HepG2 (cell line): ENCODE measurements around the gene SOX9. TPM values are rescaled to one million over a fixed set of nuclear protein-coding genes. Genes with fewer than 3 reads are reported as not detected.

Experiments used
- HHEX ChIP-seq: IDR thresholded peaks from 2 replicates; pipeline ENCODE4 v1.6.1; 2016; ENCODE audit warnings: control low read depth
- HNRNPL ChIP-seq: fragments of 200-400 bp; formaldehyde crosslinking; IDR thresholded peaks from 2 replicates; pipeline ENCODE4 v1.6.1; 2017; ENCODE audit warnings: mild to moderate bottlenecking, low read depth, low read length
- KLF11 ChIP-seq: IDR thresholded peaks from 2 replicates; pipeline ENCODE4 v1.6.1; 2016; ENCODE audit warnings: missing compliant biosample characterization
- MBD4 ChIP-seq: IDR thresholded peaks from 2 replicates; pipeline ENCODE4 v1.6.1; 2012; ENCODE audit warnings: low read length, inconsistent platforms, borderline replicate concordance
- MIER3 ChIP-seq: IDR thresholded peaks from 2 replicates; pipeline ENCODE4 v1.6.1; 2016; ENCODE audit warnings: missing compliant biosample characterization, borderline replicate concordance
- PHF5A ChIP-seq: IDR thresholded peaks from one replicate; pipeline ENCODE4 v1.6.1; 2018; ENCODE audit warnings: low read depth, missing genetic modification reagents; ENCODE audit not compliant: unreplicated experiment
- PITX1 ChIP-seq: sonication (generic); formaldehyde crosslinking; IDR thresholded peaks from 2 replicates; pipeline ENCODE4 v1.5.1; 2020; ENCODE audit warnings: mild to moderate bottlenecking, missing genetic modification reagents
- PRPF4 ChIP-seq: fragments of 200-400 bp; formaldehyde crosslinking; IDR thresholded peaks from 2 replicates; pipeline ENCODE4 v1.6.1; 2016; ENCODE audit warnings: low read length, low read depth; ENCODE audit not compliant: poor library complexity, severe bottlenecking
- SAP130 ChIP-seq: IDR thresholded peaks from 2 replicates; pipeline ENCODE4 v1.6.1; 2016; ENCODE audit warnings: low read depth
- TOPORS ChIP-seq: sonication (generic); formaldehyde crosslinking; IDR thresholded peaks from 2 replicates; pipeline ENCODE4 v1.8.0; 2023; ENCODE audit warnings: mild to moderate bottlenecking, missing genetic modification reagents
- XRCC5 ChIP-seq: fragments of 200-400 bp; formaldehyde crosslinking; optimal IDR thresholded peaks from 2 replicates; pipeline ENCODE3; 2017; ENCODE audit warnings: mild to moderate bottlenecking, low read length
- ZNF235 ChIP-seq: sonication (generic); formaldehyde crosslinking; IDR thresholded peaks from 2 replicates; pipeline ENCODE4 v1.8.1; 2023; ENCODE audit warnings: mild to moderate bottlenecking, missing genetic modification reagents, borderline replicate concordance
- ZNF354B ChIP-seq: sonication (generic); formaldehyde crosslinking; IDR thresholded peaks from 2 replicates; pipeline ENCODE4 v1.8.0; 2022; ENCODE audit warnings: mild to moderate bottlenecking, missing genetic modification reagents
- ZNF44 ChIP-seq: sonication (generic); formaldehyde crosslinking; IDR thresholded peaks from 2 replicates; pipeline ENCODE4 v1.5.1; 2020; ENCODE audit warnings: mild to moderate bottlenecking, missing genetic modification reagents
- ZNF768 ChIP-seq: sonication (generic); formaldehyde crosslinking; IDR thresholded peaks from 2 replicates; pipeline ENCODE4 v1.4.0; 2020; ENCODE audit warnings: missing genetic modification reagents
- ZNF775 ChIP-seq: sonication (generic); formaldehyde crosslinking; IDR thresholded peaks from 2 replicates; pipeline ENCODE4 v1.4.0; 2020; ENCODE audit warnings: missing genetic modification reagents, mild to moderate bottlenecking, moderate library complexity, borderline replicate concordance
- ZNF839 ChIP-seq: sonication (generic); formaldehyde crosslinking; IDR thresholded peaks from 2 replicates; pipeline ENCODE4 v1.4.0; 2020; ENCODE audit warnings: missing genetic modification reagents, mild to moderate bottlenecking, borderline replicate concordance
- ZNF879 ChIP-seq: sonication (generic); formaldehyde crosslinking; IDR thresholded peaks from 2 replicates; pipeline ENCODE4 v1.8.1; 2023; ENCODE audit warnings: missing genetic modification reagents
- ZSCAN25 ChIP-seq: sonication (generic); formaldehyde crosslinking; IDR thresholded peaks from 2 replicates; pipeline ENCODE4 v1.8.0; 2022; ENCODE audit warnings: mild to moderate bottlenecking, missing genetic modification reagents
- polyA plus RNA-seq, 8 experiments: library from polyadenylated mRNA; depleted of rRNA in 3 of 8; stranded (reverse) in 7 of 8; unstranded in 1 of 8; fragments of >200 nt; fragmentation: Illumina TruSeq in 4 of 8; extraction: Trizol in 4 of 8; gene quantifications; 2 replicates each; pipeline versions ENCODE4 v1.2.1 to v1.2.3, GENCODE V29; 2011 to 2016; ENCODE audit warnings: low read depth in 4 of 8, missing spikeins in 1 of 8, mixed read lengths in 1 of 8; ENCODE audit not compliant: insufficient read depth in 1 of 8
- total RNA-seq, 5 experiments: library from RNA; depleted of rRNA; stranded (reverse); fragments of >200 nt; fragmentation: Illumina TruSeq; extraction: Trizol; gene quantifications; 2 replicates each; pipeline ENCODE4 v1.2.3, GENCODE V29; 2016; ENCODE audit warnings: low read depth in 1 of 5
- TF ChIP-seq, protein P1 (sequence below): sonication (generic); formaldehyde crosslinking; IDR thresholded peaks from 2 replicates; pipeline ENCODE4 v1.5.1; 2020; ENCODE audit warnings: mild to moderate bottlenecking, missing genetic modification reagents
- TF ChIP-seq, protein P2 (sequence below): sonication (generic); formaldehyde crosslinking; conservative IDR thresholded peaks from 2 replicates; pipeline ENCODE4 v1.8.0; 2022; ENCODE audit warnings: mild to moderate bottlenecking, moderate library complexity, missing genetic modification reagents
- TF ChIP-seq, protein P3 (sequence below): sonication (generic); formaldehyde crosslinking; IDR thresholded peaks from 2 replicates; pipeline ENCODE4 v1.4.0; 2020; ENCODE audit warnings: missing genetic modification reagents

SOX9 gene
- total and polyA plus RNA-seq, 2 of the 13 experiments (the other 11 are each of a cell fraction or from before 2014, with no cell fraction given) = 16.1 to 27.6 TPM

DNA sequence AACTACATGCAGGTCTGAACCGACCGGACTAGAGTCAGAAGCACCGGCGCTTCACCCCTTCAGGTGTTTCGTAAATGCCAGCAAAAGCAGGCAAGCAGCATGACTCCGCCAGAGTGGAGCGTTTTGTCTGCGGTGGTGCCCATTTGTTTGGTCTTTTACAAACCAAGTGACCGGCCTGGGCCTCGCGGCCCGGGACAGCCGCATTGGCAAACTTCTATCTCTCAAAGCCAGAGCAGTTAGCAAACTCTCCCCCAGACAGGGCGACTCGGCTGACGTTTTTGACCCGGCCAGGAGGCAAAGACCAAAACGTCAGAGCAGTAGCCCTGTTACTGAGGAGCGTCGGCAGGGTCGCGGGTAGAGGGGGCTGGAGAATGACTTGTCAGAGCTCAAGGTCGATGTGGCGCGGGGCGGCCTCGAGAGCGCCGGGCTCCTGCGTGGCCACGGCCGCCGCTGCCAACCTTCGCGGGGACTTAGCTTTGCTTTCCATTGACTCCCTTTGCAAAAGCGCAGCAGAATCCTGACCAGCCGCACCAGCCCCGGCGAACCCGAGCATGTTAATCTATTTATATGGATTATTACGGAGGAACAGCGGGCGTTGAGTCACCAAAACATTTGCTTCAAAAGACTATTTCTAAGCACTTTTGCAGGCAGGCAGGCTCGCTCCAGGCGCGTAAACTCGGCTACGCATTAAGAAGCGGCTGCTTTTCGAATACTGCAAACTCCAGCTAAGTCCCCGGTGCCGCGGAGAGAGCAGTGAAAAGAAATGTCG lies 763 bp upstream of the SOX9 start (continued):
- TF ChIP-seq, protein P1, sequence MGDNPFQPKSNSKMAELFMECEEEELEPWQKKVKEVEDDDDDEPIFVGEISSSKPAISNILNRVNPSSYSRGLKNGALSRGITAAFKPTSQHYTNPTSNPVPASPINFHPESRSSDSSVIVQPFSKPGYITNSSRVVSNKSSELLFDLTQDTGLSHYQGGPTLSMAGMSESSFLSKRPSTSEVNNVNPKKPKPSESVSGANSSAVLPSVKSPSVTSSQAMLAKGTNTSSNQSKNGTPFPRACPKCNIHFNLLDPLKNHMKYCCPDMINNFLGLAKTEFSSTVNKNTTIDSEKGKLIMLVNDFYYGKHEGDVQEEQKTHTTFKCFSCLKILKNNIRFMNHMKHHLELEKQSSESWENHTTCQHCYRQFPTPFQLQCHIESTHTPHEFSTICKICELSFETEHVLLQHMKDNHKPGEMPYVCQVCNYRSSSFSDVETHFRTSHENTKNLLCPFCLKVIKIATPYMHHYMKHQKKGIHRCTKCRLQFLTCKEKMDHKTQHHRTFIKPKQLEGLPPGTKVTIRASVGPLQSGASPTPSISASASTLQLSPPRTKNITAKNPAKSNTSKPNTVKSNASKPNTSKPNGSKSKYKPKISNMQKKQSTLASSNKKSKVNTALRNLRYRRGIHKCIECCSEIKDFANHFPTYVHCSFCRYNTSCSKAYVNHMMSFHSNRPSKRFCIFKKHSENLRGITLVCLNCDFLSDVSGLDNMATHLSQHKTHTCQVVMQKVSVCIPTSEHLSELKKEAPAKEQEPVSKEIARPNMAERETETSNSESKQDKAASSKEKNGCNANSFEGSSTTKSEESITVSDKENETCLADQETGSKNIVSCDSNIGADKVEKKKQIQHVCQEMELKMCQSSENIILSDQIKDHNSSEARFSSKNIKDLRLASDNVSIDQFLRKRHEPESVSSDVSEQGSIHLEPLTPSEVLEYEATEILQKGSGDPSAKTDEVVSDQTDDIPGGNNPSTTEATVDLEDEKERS (CRISPR knock-in tag) = no peak
- 0 out of 2 replicates have a peak, but pooled peaks have one; percentile 33 for TF ChIP-seq PITX1 (CRISPR knock-in tag)
- TF ChIP-seq ZSCAN25 (CRISPR knock-in tag) = peak; percentile 89
- TF ChIP-seq, protein P2, sequence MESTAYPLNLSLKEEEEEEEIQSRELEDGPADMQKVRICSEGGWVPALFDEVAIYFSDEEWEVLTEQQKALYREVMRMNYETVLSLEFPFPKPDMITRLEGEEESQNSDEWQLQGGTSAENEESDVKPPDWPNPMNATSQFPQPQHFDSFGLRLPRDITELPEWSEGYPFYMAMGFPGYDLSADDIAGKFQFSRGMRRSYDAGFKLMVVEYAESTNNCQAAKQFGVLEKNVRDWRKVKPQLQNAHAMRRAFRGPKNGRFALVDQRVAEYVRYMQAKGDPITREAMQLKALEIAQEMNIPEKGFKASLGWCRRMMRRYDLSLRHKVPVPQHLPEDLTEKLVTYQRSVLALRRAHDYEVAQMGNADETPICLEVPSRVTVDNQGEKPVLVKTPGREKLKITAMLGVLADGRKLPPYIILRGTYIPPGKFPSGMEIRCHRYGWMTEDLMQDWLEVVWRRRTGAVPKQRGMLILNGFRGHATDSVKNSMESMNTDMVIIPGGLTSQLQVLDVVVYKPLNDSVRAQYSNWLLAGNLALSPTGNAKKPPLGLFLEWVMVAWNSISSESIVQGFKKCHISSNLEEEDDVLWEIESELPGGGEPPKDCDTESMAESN (CRISPR knock-in tag) = peak; percentile 64; the same call in 1 of the 2 replicates
- peak; percentile 89 for TF ChIP-seq SAP130 (CRISPR knock-in tag)
- TF ChIP-seq PHF5A = no peak
- peak; percentile 64 for TF ChIP-seq ZNF768 (CRISPR knock-in tag)
- peak; percentile 60; the same call in 1 of the 2 replicates for TF ChIP-seq ZNF44 (CRISPR knock-in tag)
- TF ChIP-seq, protein P3, sequence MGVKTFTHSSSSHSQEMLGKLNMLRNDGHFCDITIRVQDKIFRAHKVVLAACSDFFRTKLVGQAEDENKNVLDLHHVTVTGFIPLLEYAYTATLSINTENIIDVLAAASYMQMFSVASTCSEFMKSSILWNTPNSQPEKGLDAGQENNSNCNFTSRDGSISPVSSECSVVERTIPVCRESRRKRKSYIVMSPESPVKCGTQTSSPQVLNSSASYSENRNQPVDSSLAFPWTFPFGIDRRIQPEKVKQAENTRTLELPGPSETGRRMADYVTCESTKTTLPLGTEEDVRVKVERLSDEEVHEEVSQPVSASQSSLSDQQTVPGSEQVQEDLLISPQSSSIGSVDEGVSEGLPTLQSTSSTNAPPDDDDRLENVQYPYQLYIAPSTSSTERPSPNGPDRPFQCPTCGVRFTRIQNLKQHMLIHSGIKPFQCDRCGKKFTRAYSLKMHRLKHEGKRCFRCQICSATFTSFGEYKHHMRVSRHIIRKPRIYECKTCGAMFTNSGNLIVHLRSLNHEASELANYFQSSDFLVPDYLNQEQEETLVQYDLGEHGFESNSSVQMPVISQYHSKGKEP (CRISPR knock-in tag) = no peak
- TF ChIP-seq ZNF775 = peak; percentile 61; the same call in 1 of the 2 replicates
- TF ChIP-seq MIER3 (CRISPR knock-in tag) = no peak
- TF ChIP-seq HHEX (CRISPR knock-in tag) = no peak
- TF ChIP-seq HNRNPL = peak; percentile 87
- TF ChIP-seq PRPF4 = no peak
- peak; percentile 53 for TF ChIP-seq XRCC5
- no peak for TF ChIP-seq ZNF354B (CRISPR knock-in tag)
- no peak for TF ChIP-seq KLF11
- TF ChIP-seq ZNF839 (CRISPR knock-in tag) = 0 out of 2 replicates have a peak, but pooled peaks have one; percentile 46
- peak; percentile 78; the same call in 1 of the 2 replicates for TF ChIP-seq ZNF879 (CRISPR knock-in tag)
- TF ChIP-seq TOPORS (CRISPR knock-in tag) = 0 out of 2 replicates have a peak, but pooled peaks have one; percentile 45
- TF ChIP-seq MBD4 = no peak
- TF ChIP-seq ZNF235 = no peak
